Common myeloid progenitor, CD34-positive (primary cell): ENCODE measurements around the gene TNPO2.

ENCODE experiments used
- CTCF ChIA-PET: fragments of 350-600 bp; sonication (Branson Sonifier 250); formaldehyde crosslinking; loops from one replicate; lab custom pipeline; 2021; ENCODE audit warnings: antibody characterized with exemption; lab: Charles Lee
- POLR2A ChIA-PET: fragments of 350-600 bp; sonication (Branson Sonifier 250); formaldehyde crosslinking; loops from one replicate; lab custom pipeline; 2021; ENCODE audit warnings: antibody characterized with exemption; lab: Charles Lee
- DNase-seq, 3 donors: peaks; one replicate each; pipeline versions ENCODE4 v3.0.0 to v3.0.0-alpha.2; 2013
- H3K27ac ChIP-seq, 2 experiments: 1 replicate in 1 of 2; 2 replicates in 1 of 2; pipeline ENCODE4 v1.7.0; 2013; ENCODE audit warnings: inconsistent platforms in 2 of 2, low read length in 2 of 2, mild to moderate bottlenecking in 2 of 2, low read depth in 1 of 2, moderate library complexity in 1 of 2; ENCODE audit not compliant: severe bottlenecking in 2 of 2, insufficient read depth in 1 of 2, poor library complexity in 1 of 2
- H3K27me3 ChIP-seq, 5 experiments: replicated peaks in 2 of 5; 1 replicate in 3 of 5; 2 replicates in 2 of 5; pipeline versions ENCODE4 v1.6.1 to v1.7.0; 2013; ENCODE audit warnings: low read length in 4 of 5, mild to moderate bottlenecking in 2 of 5, moderate library complexity in 2 of 5, inconsistent platforms in 1 of 5; ENCODE audit not compliant: insufficient read depth in 5 of 5, control insufficient read depth in 4 of 5
- H3K36me3 ChIP-seq, 4 experiments: 1 replicate in 2 of 4; 2 replicates in 2 of 4; pipeline versions ENCODE4 v1.6.1 to v1.7.0; 2013; ENCODE audit warnings: low read length in 3 of 4, control low read depth in 1 of 4, mild to moderate bottlenecking in 1 of 4; ENCODE audit not compliant: control insufficient read depth in 4 of 4, insufficient read depth in 4 of 4
- H3K4me1 ChIP-seq, 4 experiments: 1 replicate in 3 of 4; 2 replicates in 1 of 4; pipeline versions ENCODE4 v1.6.1 to v1.7.1; 2013; ENCODE audit warnings: low read length in 3 of 4, mild to moderate bottlenecking in 3 of 4, control low read depth in 1 of 4, inconsistent platforms in 1 of 4, moderate library complexity in 1 of 4; ENCODE audit not compliant: control insufficient read depth in 4 of 4, insufficient read depth in 4 of 4; ENCODE audit errors: control extremely low read depth in 1 of 4
- H3K4me3 ChIP-seq, 7 experiments: 1 replicate in 4 of 7; 2 replicates in 3 of 7; pipeline versions ENCODE4 v1.5.1 to v1.7.0; 2013; ENCODE audit warnings: mild to moderate bottlenecking in 7 of 7, low read length in 6 of 7, moderate library complexity in 6 of 7, inconsistent platforms in 2 of 7, low read depth in 2 of 7, control low read depth in 1 of 7; ENCODE audit not compliant: insufficient read depth in 4 of 7, control insufficient read depth in 1 of 7; ENCODE audit errors: extremely low read depth in 1 of 7
- H3K9me3 ChIP-seq, 5 experiments: 1 replicate in 4 of 5; 2 replicates in 1 of 5; pipeline versions ENCODE4 v1.6.1 to v1.7.1; 2013; ENCODE audit warnings: low read length in 4 of 5, mild to moderate bottlenecking in 2 of 5, inconsistent platforms in 1 of 5, low read depth in 1 of 5, moderate library complexity in 1 of 5; ENCODE audit not compliant: control insufficient read depth in 4 of 5, insufficient read depth in 2 of 5; ENCODE audit errors: control extremely low read depth in 1 of 5
- WGBS: methylation state at CpG from one replicate; pipeline ENCODE4 v1.1.5; 2013; ENCODE audit not compliant: insufficient coverage; 5-methylcytosine and 5-hydroxymethylcytosine counted together

Gene TNPO2

GRCh38 chr19:12675940-12676339 lies 47.8 kb downstream of the TNPO2 start:
- H3K27me3 ChIP-seq: no peaks in the 10 kb centered on the region
- ChIA-PET POLR2A (no interaction called here), CTCF (interaction anchor here (1.1 to 3.6 kb wide), 7 partner anchors 9 to 172 kb away, joined by 3 to 27 read pairs (median 4); partner anchors contain the start of genes FBXW9, MAN2B1 and WDR83)
- no peaks in the 10 kb centered on the region for H3K9me3 ChIP-seq
- no peak overlapping the region for H3K4me3 ChIP-seq
- no peak overlapping the region for H3K27ac ChIP-seq
- DNase-seq: no peak
- peaks cover 0 to 9% (median 6%) of the 10 kb centered on the region in 4 experiments for H3K4me1 ChIP-seq
- peaks cover 8 to 68% (median 59%) of the 10 kb centered on the region in 4 experiments for H3K36me3 ChIP-seq
- WGBS: over 99% methylated on average over 15 of the region's 15 CpGs

GRCh38 chr19:12675399-12675798 lies 48.3 kb downstream of the TNPO2 start:
- peaks cover 0 to 11% (median 9%) of the 10 kb centered on the region in 4 experiments for H3K4me1 ChIP-seq
- DNase-seq: no peak
- WGBS: 98% methylated on average over 10 of the region's 10 CpGs
- POLR2A ChIA-PET: no interaction called here
- H3K27ac ChIP-seq: no peak overlapping the region
- no peaks in the 10 kb centered on the region for H3K9me3 ChIP-seq
- H3K36me3 ChIP-seq: peaks cover 8 to 68% (median 59%) of the 10 kb centered on the region in 4 experiments
- H3K27me3 ChIP-seq: no peaks in the 10 kb centered on the region
- H3K4me3 ChIP-seq: no peak overlapping the region
- CTCF ChIA-PET: interaction anchor here (3.6 kb wide), 1 partner anchor 21 kb away, joined by 27 read pairs; the partner anchor contains the start of gene FBXW9

- Histone ChIP-seq H3K4me1 (peaks cover 4 to 26% (median 22%) of the 10 kb centered on the region in 4 experiments), H3K4me3 (no peak overlapping the region), H3K27ac (no peak overlapping the region), H3K27me3 (no peaks in the 10 kb centered on the region), H3K36me3 (peaks cover 8 to 53% (median 43%) of the 10 kb centered on the region in 4 experiments), H3K9me3 (no peaks in the 10 kb centered on the region)
- 100% methylated on average over 1 of the region's 10 CpGs for whole genome bisulfite sequencing
- DNase-seq: no peak
- ChIA-PET POLR2A (no interaction called here), CTCF (interaction anchor here (0.7 to 2.9 kb wide), 14 partner anchors 10 to 613 kb away, joined by 3 to 27 read pairs (median 5); partner anchors contain the start of gene FBXW9)
Measured at GRCh38 chr19:12672744-12673143, 51.0 kb downstream of the TNPO2 start.

GRCh38 chr19:12670159-12670928 lies 53.4 kb downstream of the TNPO2 start:
- Histone ChIP-seq H3K4me3 (peak overlapping the region; percentile 83 to 98 (median 96)), H3K27ac (peak overlapping the region; percentile 100), H3K36me3 (peaks cover under 1 to 32% (median 23%) of the 10 kb centered on the region in 4 experiments), H3K4me1 (peaks cover 4 to 46% (median 37%) of the 10 kb centered on the region in 4 experiments), H3K27me3 (no peaks in the 10 kb centered on the region), H3K9me3 (no peaks in the 10 kb centered on the region)
- 58% methylated on average over 21 of the region's 26 CpGs for WGBS
- no peak for DNase-seq
- CTCF ChIA-PET: interaction anchor here (0.6 to 2.9 kb wide), 9 partner anchors 9 to 540 kb away, joined by 3 to 27 read pairs (median 3); no protein-coding TSS in a partner anchor
- POLR2A ChIA-PET: no interaction called here

GRCh38 chr19:12669270-12670158 lies 54.2 kb downstream of the TNPO2 start:
- Histone ChIP-seq H3K4me1 (peaks cover 4 to 54% (median 46%) of the 10 kb centered on the region in 4 experiments), H3K4me3 (peak overlapping the region; percentile 83 to 98 (median 96)), H3K27me3 (no peaks in the 10 kb centered on the region), H3K9me3 (no peaks in the 10 kb centered on the region), H3K36me3 (peaks cover 0 to 29% (median 20%) of the 10 kb centered on the region in 4 experiments), H3K27ac (peak overlapping the region; percentile 100)
- peak; percentile 85 to 86 (median 85) for DNase-seq
- ChIA-PET POLR2A (interaction anchor here (0.6 to 1.7 kb wide), 4 partner anchors 10 to 123 kb away, joined by 3 to 4 read pairs (median 4); partner anchors contain the start of gene FBXW9), CTCF (interaction anchor here (0.6 to 1.8 kb wide), 3 partner anchors 10 to 539 kb away, joined by 3 to 9 read pairs (median 3); no protein-coding TSS in a partner anchor)
- 0% methylated on average over 47 of the region's 64 CpGs for WGBS

- WGBS: 0% methylated on average over 24 of the region's 24 CpGs
- H3K27me3 ChIP-seq: no peaks in the 10 kb centered on the region
- peaks cover 4 to 56% (median 49%) of the 10 kb centered on the region in 4 experiments for H3K4me1 ChIP-seq
- peaks cover 0 to 29% (median 19%) of the 10 kb centered on the region in 4 experiments for H3K36me3 ChIP-seq
- peak overlapping the region; percentile 100 for H3K27ac ChIP-seq
- ChIA-PET CTCF (interaction anchor here (1.8 kb wide), 1 partner anchor 29 kb away, joined by 9 read pairs; no protein-coding TSS in a partner anchor), POLR2A (interaction anchor here (1.0 to 1.7 kb wide), 3 partner anchors 27 to 124 kb away, joined by 3 to 4 read pairs (median 3); partner anchors contain the start of gene FBXW9)
- no peaks in the 10 kb centered on the region for H3K9me3 ChIP-seq
- peak; percentile 51 to 82 (median 81) for DNase-seq
- peak overlapping the region; percentile 83 to 98 (median 96) for H3K4me3 ChIP-seq
Measured at GRCh38 chr19:12668932-12669269, 54.8 kb downstream of the TNPO2 start.
